Epithelial cell of proximal tubule (primary cell): ENCODE data around the gene ASMT. TPM values are rescaled to one million over a fixed set of nuclear protein-coding genes. Genes with fewer than 3 reads are reported as not detected.

Source experiments
- DNase-seq: peaks from one replicate; pipeline ENCODE4 v3.0.0-alpha.2; 2011; ENCODE audit warnings: low read depth
- H3K4me3 ChIP-seq: 2 replicates; pipeline ENCODE4 v1.5.1; 2011; ENCODE audit warnings: low read depth, mild to moderate bottlenecking, low read length
- CTCF ChIP-seq: conservative IDR thresholded peaks from 2 replicates; pipeline ENCODE4 v1.5.1; 2012; ENCODE audit warnings: low read depth, mild to moderate bottlenecking, low read length
- total RNA-seq: library from RNA; depleted of rRNA; stranded (reverse); fragments of >200 nt; gene quantifications from 2 replicates; pipeline ENCODE4 v1.2.3, GENCODE V29; 2015

Gene ASMT
- total RNA-seq, 1 donor from 2014 or later = not detected

- no peak for DNase-seq
- H3K4me3 ChIP-seq = peak overlapping the region; percentile 86
Observed at GRCh38 chrX:1593286-1594271, 21.3 kb upstream of the ASMT start.

DNA sequence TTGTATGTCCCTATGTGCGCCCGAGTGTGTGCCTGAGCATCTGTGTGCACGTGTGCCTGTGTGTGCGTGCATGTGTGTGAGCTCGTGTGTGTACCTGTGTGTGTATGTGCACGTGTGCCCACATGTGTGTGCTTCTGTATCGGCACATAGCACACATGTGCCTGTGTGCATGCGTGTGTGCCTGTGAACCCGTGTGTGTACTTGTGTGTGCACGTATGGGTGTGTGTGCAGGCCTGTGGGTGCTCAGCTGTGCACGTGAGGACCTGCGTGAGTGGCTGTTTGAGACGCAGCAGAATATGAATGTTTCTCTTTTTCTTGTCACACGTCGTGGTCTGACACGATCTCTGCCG lies 19.2 kb upstream of the ASMT start:
- DNase-seq = no peak
- no peak for TF ChIP-seq CTCF
- no peak overlapping the region for H3K4me3 ChIP-seq

More at GRCh38 chrX:1593286-1594271, 21.3 kb upstream of the ASMT start:
- TF ChIP-seq CTCF = no peak

- no peak overlapping the region for H3K4me3 ChIP-seq
- no peak for DNase-seq
- no peak for TF ChIP-seq CTCF
Observed at GRCh38 chrX:1596676-1597344, 18.0 kb upstream of the ASMT start.

- H3K4me3 ChIP-seq = no peak overlapping the region
- TF ChIP-seq CTCF = no peak
- DNase-seq = no peak
Observed at GRCh38 chrX:1597345-1598020, 17.4 kb upstream of the ASMT start.

GRCh38 chrX:1598021-1598875 lies 16.6 kb upstream of the ASMT start:
- no peak for TF ChIP-seq CTCF
- DNase-seq = no peak
- H3K4me3 ChIP-seq = no peak overlapping the region
